HG03159 (cell line): ENCODE data around the gene SERPINC1.
"Not testable (repeated sequence)": the region's sequence is repeated elsewhere in the genome, so short reads cannot be mapped to it uniquely, and the experiment has no call there.

ENCODE experiments used
- ATAC-seq: cut with Tn5 transposase; IDR thresholded peaks from one replicate; pipeline ENCODE4 v1.9.1; 2021; ENCODE audit warnings: mild to moderate bottlenecking, moderate library complexity; ENCODE audit not compliant: unreplicated experiment

SERPINC1 gene

GRCh38 chr1:173917149-173917548, at the start of gene SERPINC1:
Gene SERPINC1, minus strand, starts transcription at chr1:173917327. Its CDS starts 68 bp downstream, at chr1:173917259.
- no peak for ATAC-seq

DNA sequence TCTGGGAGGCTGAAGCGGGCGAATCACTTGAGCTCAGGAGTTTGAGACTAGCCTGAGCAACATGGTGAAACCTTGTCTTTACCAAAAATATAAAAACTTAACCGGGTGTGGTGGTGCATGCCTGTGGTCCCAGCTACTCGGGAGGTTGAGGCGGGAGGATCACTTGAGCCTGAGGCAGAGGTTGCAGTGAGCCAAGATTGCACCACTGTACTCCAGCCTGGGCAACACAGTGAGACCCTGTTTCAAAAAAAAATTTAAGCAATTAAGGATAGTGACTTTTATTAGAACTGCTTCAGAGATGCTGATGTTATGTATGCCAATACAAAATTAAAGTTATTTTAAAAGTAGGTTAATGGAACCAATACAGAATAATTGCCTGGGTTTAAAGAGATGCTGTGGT, 48.8 kb upstream of the SERPINC1 start:
- not testable (repeated sequence) for ATAC-seq

DNA sequence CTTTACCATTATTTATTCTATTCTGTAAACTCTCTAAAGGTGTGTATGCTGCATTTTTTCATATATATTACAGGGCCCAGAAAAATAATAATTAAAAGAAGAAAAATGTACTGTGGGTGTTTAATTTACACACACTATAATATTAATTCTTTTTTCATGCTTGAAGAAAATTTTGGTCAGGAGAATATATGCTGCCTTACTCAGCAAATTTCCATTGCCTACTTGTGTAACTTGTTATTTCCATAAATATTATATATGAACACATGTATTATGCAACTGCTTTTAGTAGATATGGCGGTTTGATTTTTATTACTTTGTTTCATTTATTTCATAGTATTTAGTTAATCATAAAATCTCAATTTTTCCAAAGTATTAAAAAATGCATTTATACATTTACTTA, 46.4 kb upstream of the SERPINC1 start:
- ATAC-seq, result no peak

GRCh38 chr1:173960625-173961024, 43.5 kb upstream of the SERPINC1 start:
- ATAC-seq, result no peak

DNA sequence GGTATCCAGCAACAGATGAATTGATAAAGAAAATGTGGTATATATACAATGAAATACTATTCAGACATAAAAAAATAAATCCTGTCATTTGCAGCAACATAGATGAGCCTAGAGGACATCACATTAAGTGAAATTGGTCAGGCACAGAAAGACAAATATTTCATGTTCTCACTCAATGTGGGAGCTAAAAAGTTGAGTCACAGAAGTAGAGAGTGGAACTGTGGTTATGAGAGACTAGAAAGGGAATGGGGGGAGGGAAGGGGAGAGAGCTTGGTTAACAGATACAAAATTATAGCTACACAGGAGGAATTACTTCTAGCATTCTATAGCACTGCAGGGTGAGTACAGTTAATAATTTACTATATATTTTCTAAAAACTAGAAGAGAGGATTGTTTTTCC, 37.1 kb upstream of the SERPINC1 start:
- no peak for ATAC-seq

DNA sequence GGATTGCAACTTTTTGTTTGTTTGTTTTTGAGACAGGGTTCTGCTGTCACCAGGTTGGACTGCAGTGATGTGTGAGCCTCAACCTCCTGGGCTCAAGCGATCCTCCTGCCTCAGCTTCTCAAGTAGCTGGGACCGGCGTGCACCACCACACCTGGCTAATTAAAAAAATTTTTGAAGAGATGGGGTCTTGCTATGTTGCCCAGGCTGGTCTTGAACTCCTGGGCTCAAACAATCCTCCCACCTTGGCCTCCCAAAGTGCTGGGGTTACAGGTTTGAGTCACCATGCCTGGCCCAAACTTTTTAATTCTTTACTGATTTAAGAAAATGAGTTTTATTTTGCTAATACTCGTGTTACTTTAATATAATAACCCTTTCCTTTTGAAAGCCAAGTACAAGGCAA, 31.5 kb upstream of the SERPINC1 start:
- ATAC-seq, result no peak

DNA sequence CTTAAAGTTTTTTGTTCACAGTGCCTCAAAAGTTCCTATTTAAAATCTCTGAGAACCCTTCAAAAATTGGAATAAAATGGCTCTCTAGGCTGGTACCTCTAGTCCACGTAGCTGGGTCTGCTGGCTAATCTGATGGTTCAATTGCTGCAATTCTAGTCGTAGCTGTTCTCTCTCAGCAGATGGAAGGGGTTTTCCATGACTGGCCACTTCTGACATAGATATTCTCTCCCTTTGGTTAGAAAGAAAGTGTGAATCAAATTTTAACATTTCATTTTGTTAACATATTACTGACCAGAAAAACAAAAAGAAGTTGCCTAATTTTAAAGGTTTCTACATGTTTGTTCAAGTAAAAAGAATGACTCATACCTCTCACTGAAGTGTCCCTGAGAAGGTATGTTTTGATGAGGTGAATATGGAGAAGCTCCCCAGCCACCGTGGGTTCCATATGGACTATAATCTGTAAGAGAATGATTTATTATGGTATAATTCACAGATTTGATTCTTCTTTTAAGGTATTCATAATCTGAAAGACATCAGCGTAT, 29.3 kb upstream of the SERPINC1 start:
- ATAC-seq, result no peak

DNA sequence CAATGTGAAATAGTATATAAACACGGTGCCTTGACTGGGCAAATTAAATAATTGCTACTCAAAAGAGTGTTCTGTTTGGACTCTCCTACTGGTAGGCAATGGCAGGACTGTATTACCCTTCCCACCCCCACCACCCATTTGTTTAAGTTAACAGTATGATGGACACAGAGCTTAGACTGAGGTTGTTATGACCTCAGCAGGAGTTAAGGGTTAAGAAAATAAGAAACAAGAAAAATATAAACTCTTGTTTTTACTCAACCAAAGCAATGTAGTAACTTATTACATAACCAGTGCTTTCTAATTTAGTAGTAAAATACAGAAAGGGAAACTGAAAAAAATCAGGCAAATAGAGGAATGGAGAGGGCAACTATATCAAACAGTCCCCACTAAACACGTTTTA, 19.9 kb upstream of the SERPINC1 start:
- no peak for ATAC-seq

- no peak for ATAC-seq
These were observed 17.3 kb upstream of the SERPINC1 start for GRCh38 chr1:173934440-173934839.

GRCh38 chr1:173930541-173930940, 13.4 kb upstream of the SERPINC1 start:
- not testable (repeated sequence) for ATAC-seq

GRCh38 chr1:173925306-173926242, 8.4 kb upstream of the SERPINC1 start:
- ATAC-seq, result no peak

- ATAC-seq, result no peak
These were observed 3.7 kb upstream of the SERPINC1 start for GRCh38 chr1:173920861-173921260.

GRCh38 chr1:173917635-173918493, 737 bp upstream of the SERPINC1 start:
- no peak for ATAC-seq

- no peak for ATAC-seq
These were observed 460 bp downstream of the SERPINC1 start for GRCh38 chr1:173916667-173917066.

DNA sequence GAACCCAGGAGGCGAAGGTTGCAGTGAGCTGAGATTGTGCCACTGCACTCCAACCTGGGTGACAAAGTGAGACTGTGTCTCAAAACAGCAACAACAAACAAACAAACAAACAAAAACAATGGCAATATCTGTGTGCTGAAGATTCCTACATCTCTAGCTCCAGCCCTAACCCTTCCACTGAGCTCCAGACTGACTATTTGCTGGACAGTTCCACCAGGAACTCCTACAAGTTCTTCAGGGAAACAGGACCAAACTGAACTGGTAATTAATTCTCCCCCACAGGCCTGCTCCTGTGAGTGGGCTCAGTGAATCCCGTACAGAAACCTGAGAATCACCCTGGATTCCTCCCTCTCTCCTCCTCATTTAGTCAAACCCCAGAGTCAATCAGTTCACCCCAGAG, 1.5 kb downstream of the SERPINC1 start:
- ATAC-seq, result no peak

DNA sequence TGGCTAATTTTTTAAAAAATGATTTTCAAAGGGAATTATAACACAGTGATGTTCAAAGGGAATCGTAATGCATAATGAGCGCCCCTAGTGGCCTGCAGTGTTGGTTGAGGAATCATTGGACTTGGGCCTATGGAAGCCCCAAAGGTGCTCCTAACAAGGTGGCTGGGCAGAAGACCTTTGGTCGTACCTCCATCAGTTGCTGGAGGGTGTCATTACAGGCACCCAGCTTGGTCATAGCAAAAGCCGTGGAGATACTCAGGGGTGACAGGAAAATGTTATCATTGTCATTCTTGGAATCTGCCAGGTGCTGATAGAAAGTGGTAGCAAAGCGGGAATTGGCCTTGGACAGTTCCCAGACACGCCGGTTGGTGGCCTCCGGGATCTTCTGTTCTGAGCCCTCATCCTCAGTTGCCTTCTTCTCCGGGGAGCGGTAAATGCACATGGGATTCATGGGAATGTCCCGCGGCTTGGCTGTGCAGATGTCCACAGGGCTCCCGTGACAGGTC, 2.7 kb downstream of the SERPINC1 start:
- no peak for ATAC-seq

- no peak for ATAC-seq
These were observed 4.0 kb downstream of the SERPINC1 start for GRCh38 chr1:173913111-173913510.

DNA sequence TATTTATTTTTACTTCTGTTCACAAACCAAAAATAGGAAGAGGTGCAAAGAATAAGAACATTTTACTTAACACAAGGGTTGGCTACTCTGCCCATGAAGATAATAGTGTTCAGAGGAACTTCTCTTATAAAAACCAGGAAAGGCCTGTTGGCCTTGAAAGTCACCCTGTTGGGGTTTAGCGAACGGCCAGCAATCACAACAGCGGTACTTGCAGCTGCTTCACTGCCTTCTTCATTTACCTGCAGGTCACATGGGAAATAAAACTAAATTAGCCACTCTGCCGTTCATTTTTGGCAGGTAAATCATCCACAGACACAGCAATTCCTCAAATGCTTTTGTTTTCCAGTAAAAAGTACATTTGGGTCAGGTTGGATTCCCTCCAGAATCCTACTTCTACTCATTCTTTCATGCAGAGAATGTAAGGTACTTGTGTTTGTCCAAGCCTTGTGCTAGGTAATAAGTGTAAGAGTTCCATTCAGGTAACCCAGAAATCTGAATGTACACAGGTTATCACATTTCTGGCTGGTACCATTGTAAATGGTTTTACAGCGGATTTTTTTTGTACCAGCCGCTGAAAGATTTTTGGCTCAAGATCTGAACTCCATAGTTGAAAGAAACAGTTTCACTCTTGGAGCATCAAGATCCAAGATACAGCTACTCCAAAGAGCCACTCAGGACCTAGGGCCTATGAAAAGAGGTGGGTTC, 13.1 kb downstream of the SERPINC1 start:
- ATAC-seq, result no peak

GRCh38 chr1:173900992-173901391, 16.1 kb downstream of the SERPINC1 start:
- no peak for ATAC-seq

GRCh38 chr1:173900427-173900826, 16.7 kb downstream of the SERPINC1 start:
- no peak for ATAC-seq

DNA sequence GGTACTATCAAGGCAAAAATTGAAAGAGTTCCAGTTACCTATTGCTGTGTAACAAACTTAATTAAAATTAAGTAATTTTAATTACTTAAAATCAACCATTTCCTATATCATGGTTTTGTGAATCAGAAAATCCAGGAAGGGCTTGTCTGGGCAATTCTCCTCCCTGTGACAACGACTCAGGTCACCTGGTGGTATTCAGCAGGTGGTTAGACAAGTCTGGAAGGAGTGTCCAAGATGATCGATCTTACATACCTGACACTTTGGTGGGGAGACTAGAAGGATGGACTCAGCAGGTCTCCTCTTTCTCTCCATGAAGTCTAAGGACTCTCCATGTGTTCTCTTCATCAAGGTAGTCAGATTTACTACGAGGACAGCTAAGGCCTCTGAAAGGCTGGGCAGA, 22.9 kb downstream of the SERPINC1 start:
- no peak for ATAC-seq
